ENCODE measurements around the gene THEM5.

- TF ChIP-seq CTCF (conservative IDR thresholded peaks at IDR 0.05) (no peak), EZH2 (IDR thresholded peaks at IDR 0.05; ENCODE audit: low read depth) (no peak)
Measured at GRCh38 chr1:151846686-151847237, 6.8 kb downstream of the THEM5 start.

All from PC-9 (cell line).